Loucy (cell line): ENCODE data around the gene KL.

ENCODE experiments used
- CTCF ChIP-seq: fragments of 200-600 bp; sonication (generic); conservative IDR thresholded peaks from 2 replicates; pipeline ENCODE4 v1.5.1; 2014; ENCODE audit warnings: mild to moderate bottlenecking, antibody characterized with exemption, low read length
- EZH2phosphoT487 ChIP-seq: fragments of 200-600 bp; IDR thresholded peaks from 2 replicates; pipeline ENCODE4 v1.6.1; 2018; ENCODE audit warnings: antibody characterized with exemption, mild to moderate bottlenecking, moderate library complexity, borderline replicate concordance

GRCh38 chr13:33101835-33102234 lies 85.6 kb downstream of the KL start:
- TF ChIP-seq CTCF: no peak
- TF ChIP-seq EZH2phosphoT487: no peak
